Activated CD8-positive, alpha-beta memory T cell treated with anti-CD3 and anti-CD28 coated beads for 1 hour (primary cell): ENCODE results near the gene B4GALT6.

Experiments used
- DNase-seq, 2 donors: peaks; one replicate each; pipeline ENCODE4 v3.0.0-alpha.2; 2020; ENCODE audit warnings: low read depth in 1 of 2; ENCODE audit errors: extremely low read depth in 1 of 2

Gene B4GALT6

GRCh38 chr18:31636387-31636786, 48.0 kb downstream of the B4GALT6 start:
- no peak for DNase-seq

DNA sequence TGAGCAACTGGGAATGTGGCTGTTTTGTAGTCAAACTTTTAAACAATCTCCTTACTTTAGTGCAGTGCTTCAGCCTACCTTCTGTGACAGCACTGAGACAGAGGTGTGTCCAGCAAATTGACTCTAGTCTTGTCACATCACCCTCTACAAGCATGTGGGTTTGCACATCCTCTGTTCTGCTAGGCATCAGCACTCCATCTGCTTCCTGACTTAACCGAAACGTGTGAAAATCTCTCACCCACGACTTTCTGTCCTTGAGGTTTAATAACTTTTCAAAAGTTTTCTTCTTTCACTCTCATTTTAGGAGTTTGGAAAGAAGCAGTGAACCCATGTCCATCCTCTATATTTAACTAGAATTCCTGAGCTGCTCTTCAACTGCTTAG, 50.1 kb downstream of the B4GALT6 start:
- no peak for DNase-seq

- DNase-seq = no peak
Measured at GRCh38 chr18:31633392-31634330, 50.7 kb downstream of the B4GALT6 start.

- no peak for DNase-seq
Measured at GRCh38 chr18:31632356-31632755, 52.0 kb downstream of the B4GALT6 start.

GRCh38 chr18:31631526-31631925, 52.9 kb downstream of the B4GALT6 start:
- no peak for DNase-seq

- no peak for DNase-seq
Measured at GRCh38 chr18:31630549-31630948, 53.8 kb downstream of the B4GALT6 start.

DNA sequence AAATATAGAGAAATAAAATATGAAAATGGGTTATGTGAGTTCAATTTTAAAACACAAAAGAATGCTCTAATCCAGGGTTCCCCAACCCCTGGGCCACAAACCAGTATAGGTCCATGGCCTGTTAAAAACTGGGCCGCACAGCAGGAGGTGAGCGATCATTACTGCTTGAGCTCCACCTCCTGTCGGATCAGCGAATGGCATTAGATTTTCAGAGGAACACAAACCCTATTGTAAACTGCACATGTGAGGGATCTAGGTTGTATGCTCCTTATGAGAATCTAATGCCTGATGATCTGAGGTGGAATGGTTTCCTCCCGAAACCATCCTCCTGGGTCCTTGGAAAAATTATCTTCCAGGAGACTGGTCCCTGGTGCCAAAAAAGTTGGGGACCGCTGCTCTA, 58.0 kb downstream of the B4GALT6 start:
- DNase-seq = no peak

DNA sequence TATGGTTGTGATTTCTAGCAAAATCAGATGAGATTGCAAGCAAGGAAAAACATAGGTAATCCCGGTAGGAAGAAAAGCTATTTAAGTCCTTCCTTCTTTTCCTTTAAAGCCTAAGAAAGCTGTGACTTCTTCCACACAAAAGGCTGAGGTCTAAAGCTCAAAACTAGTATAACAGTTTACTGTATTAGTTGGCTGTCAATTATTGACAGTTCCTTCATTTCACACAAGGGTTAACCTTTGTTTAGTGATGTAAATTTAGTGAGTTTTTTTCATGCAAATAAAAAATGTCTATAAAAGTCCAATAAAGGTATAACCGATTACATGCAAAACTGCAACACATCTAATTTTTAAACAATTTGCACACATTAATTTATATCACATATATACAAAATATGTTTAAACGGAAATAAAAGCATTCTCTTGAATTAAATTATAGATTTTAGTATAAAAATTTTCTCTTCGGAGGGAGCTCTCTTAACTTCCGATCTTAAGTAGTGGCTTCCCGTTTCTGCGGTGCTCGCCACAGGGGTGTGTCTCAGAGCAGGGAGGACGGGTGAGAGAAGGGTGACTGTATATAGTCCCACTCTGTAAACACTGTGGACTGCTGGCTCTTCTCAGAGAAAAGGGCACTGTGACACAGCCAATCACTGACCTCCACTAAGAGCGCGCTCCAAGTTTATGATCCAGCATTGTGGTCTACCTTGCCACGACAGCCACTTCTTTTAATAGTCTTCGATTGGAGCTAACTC, 59.3 kb downstream of the B4GALT6 start:
- DNase-seq = no peak

- DNase-seq = no peak
Measured at GRCh38 chr18:31619291-31619690, 65.1 kb downstream of the B4GALT6 start.

DNA sequence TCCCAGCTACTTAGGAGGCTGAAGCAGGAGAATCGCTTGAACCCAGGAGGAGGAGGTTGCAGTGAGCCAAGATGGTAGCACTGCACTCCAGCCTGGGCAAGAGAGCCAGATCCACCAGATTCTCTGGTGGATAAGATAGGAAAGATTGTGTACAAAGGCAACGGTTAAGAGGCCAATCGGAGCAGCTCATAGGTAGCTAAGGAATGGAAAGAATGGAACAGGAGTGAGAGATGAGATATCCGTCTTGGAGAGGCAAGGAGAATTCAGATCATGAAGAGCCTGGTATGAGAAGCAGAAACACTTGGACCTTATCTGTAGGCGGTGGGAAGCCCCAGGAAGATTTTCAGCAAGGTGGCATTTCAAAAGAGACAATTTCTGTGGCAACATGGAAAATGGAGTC, 65.6 kb downstream of the B4GALT6 start:
- DNase-seq = no peak

DNA sequence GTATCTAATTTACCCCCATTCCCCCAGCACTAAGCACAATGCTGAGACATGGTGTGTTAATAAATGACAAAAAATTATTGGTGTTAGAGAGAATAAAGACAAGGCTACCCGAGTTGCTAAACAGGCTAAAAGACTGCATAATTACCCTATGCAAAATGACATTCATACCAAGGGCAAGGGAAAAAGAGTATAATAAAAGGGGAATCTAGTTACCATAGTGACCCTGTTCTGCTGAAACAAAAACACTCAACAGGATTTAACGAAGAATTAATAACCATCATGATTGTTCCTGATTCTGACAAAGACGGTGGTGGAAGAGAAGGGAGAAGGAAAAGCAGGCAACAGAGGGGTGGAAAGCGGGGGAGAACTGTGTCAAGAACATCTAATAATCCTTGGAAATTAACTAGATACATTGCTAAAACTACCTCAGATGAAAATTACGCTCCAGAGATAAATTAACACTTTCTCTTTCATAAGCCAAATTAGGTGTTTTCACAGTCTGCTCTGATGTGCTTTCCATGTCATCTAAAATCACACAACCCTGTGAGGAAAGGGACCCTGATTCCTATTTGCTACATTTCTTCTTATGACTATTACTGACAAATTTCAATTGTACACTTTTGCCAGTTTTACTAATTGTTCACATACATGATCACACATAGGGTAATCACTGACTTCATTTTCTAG, 67.2 kb downstream of the B4GALT6 start:
- no peak for DNase-seq

GRCh38 chr18:31616586-31616985, 67.8 kb downstream of the B4GALT6 start:
- DNase-seq = no peak

DNA sequence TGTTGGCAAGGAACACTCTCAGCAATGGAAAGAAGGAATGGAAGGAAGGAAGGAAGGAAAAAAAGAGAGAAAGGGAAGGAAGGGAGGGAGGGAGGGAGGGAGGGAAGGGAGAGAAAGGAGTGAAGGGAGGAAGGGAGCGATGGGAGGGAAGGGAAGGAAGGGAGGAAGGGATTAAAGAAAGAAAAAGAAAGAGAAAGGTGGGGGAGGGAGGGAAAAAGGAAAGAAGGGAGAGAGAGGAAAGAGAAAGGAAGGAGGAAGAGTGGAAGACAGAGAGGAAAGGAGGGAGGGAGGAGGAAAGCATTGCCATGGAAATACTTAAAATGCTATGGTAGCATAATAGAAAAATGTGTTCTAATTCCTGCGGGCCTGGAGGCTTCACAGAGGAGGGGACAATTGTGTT, 70.3 kb downstream of the B4GALT6 start:
- no peak for DNase-seq

DNA sequence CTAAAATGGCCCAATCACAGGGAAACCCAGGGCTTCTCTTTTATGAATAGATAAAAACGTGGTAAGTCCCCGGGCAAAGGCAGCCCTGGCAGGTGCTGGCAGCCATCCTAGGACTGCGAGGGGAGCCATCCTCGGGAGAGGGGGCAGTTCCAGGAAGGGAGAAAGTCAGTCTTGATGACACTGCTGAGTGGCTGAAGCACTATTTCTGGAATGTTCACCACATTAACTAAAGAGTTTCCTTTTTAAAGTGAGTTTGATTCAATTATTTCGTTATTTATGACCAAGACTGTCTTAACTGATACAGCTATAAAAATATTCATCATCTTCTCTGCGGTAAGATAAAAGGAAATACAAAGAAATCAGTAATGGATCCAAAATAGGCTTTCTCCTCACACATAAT, 72.3 kb downstream of the B4GALT6 start:
- DNase-seq = no peak

DNA sequence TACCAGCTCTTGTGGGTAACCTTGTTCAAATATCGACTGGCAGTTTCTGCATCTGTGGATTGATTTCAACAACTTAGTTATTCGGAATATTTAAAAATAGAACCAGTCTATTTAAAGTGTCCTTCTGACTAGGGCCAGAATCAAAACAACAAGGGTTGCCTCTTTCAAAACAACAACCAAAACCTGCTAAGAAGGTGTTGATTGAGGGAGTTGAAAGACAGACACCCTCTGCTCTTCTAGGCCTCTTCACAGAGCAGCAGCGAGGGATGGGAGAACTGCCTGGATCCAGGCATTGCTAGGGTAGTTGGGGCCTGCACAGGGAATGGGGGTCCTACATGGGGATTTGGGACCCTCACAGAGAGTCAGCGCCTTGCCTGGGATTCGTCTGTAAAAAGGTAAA, 72.9 kb downstream of the B4GALT6 start:
- no peak for DNase-seq

DNA sequence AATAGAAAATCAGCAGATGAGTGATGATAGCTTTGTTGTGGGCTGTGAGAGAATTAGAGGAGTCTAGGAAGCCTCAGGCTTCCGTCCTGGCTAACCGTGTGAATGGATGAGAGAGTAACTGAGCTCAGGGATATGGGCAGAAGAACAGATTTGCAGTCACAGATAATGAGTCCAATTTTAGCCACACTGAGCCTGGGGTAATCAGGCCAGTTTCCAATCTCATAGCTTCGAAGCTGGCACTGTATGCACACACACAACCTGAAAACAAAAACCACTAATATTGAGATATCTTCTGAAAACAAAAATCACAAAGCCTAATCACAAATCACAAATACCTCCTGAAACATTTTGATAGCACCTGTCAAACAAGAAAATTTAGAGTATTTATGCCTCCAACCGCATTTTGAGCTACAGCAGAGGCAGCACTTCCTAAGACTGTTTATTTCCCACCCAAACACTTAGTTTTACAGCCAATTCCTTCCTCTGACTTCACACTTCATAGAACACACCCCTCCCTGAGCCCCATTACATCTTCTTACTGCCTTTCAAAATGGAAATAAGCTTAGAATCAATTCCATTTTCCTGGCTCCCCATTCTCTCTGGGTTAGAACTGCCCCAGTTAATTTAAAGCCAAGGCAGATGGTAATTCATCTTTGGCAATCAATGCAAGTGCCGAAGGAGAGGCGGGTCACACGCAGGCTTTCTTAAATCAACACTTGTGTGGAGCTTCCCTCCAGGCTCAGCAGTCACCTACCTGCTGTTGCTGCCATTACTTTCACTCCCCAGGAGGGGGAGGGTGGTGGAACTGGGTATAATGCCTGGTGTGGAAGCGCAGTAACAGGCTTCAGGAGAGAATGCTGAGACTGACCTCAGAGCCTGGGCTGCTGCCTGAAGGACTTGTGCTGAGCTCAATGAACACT, 73.8 kb downstream of the B4GALT6 start:
- no peak for DNase-seq

GRCh38 chr18:31609886-31610285, 74.5 kb downstream of the B4GALT6 start:
- DNase-seq = no peak

DNA sequence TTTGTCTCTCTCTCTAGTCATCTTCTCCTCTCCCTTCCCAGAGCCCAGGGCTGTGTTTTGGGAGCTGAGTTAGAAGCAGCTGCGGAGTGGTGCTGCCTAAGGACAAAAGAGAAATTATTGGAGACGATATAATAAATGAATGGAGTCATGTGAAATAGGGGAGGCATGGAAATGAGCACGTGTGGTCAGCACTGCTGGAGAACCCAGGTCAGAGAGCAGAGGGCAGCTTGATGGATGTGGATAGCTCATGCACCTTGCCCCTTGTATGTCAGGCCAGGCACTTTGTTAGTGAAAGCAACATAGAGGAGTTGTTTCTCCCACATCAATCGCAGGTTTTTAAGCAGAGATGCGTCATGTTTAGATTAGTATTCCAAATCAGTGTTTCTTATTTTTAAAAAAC, 77.0 kb downstream of the B4GALT6 start:
- no peak for DNase-seq

- DNase-seq = no peak
Measured at GRCh38 chr18:31606265-31606664, 78.1 kb downstream of the B4GALT6 start.

DNA sequence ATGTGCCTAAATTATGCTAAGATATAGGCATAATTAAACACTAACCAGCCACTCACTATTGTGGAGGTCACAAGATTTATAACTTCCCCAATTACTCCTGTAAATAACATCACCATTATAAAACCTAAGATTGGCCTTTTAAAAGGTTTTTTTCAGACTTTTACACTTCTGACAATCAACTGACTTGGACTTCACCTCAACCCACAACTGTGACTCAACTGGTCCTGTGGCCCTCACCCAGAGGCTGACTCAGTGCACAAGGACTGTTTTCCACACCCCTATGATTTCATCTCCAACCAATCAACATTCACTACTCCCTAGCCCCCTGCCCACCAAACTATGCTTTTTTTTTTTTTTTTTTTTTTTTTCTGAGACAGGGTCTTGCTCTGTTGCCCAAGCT, 81.1 kb downstream of the B4GALT6 start:
- no peak for DNase-seq
